HG03039 (cell line): ENCODE measurements around the gene KCNQ5.
"Not testable (repeated sequence)": the region's sequence is repeated elsewhere in the genome, so short reads cannot be mapped to it uniquely, and the experiment has no call there.

ENCODE experiments used
- ATAC-seq: cut with Tn5 transposase; IDR thresholded peaks from one replicate; pipeline ENCODE4 v1.9.1; 2021; ENCODE audit warnings: mild to moderate bottlenecking, moderate library complexity; ENCODE audit not compliant: unreplicated experiment

Gene KCNQ5

DNA sequence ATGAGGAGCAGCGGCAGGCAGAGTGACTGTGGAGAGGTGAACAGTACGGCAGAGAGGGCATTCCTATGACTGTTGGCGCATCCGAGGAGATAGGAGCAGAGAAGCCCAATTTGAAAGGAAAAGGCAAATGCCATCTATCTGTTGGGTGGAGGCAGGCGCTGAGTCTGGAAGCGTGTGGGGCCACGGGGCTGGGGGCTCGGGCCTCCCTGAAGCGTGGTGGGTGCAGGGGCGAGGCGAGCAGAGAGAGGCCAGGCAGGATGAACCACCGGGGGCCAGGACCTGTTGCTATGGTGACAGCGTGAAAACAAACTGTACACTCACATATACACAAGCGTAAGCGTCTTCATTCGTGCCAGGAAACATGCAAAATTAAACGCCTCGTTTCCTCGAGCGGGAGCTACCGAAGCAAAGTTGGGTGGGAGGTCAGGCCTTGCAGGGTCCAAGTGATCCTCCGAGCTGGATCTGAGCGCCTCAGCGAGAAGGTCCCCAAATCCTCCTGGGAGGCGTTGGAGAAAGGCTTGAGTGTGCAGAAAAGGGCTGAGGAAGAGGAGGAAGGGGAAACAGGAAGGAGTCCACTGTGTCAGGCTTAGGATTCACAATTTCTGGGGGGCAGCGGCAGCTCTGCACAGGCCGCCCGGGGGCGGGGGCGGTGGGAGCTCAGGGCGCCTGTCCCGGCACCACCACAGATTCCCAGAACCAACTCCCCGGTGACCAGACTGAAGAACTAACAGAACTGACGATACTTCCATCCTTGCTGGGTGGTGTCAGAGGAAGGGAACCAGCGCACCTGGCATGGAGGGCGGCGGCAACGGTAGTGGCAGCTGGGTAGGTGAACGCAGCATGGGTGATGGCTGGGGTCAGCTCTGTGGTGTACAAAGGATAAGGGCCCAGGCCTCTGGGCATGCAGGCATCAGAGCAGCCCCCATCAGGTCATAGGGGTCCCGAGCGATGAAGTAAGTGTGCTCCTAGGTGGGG is 535.2 kb downstream of the KCNQ5 start:
- no peak for ATAC-seq

DNA sequence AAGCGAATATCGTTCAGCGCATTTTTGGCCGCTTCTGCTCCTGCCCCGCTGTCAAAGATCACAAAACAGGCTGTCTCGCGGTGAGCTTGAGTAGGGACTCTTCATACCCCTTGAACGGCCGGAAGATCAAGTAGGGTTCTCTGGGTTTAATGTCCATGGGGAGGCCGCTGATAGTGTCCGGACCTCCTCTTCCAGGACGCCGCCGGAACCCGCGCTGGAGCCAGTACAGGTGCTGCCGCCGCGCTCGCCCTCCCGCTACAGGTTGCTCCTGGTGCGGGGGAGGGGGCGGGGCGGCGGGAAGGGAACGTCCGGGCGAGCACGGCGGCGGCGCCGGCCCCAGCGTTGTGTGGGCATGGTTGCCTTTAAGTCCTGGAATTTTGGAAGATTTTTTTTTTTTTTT is 536.0 kb downstream of the KCNQ5 start:
- no peak for ATAC-seq

DNA sequence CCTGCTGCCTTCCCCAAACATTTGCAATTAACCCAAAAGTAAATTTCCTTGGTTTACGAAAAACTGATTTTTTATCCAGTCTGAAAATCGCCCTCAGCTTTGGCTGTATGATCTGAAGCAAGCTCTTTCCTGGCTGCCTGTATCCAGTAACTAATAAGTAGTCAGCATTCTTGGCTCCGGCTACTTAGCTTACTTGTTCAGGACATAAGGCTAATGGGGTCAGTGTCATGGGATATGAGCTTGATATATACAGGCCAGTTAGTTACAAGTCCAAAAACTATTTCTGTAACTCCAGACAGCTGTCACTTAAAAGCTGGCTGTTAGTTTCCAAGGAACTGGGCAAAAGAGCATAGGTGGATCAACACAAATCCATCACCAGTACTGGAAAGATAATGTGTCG is 547.2 kb downstream of the KCNQ5 start:
- no peak for ATAC-seq

DNA sequence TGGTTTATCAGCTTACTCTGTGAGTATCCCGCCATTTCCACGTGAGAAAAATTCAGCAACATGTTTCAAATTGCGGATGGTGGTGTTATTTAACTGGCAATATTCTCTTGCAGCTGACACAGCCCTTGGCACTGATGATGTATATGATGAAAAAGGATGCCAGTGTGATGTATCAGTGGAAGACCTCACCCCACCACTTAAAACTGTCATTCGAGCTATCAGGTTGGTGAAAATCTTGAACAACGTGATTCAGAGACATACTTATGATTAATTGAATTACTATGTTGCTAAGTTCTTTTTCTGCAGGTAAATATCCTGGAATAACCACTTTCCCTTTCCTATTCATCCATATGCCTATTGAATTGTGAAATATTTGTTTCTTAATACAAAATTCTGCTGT is 547.8 kb downstream of the KCNQ5 start:
- no peak for ATAC-seq

DNA sequence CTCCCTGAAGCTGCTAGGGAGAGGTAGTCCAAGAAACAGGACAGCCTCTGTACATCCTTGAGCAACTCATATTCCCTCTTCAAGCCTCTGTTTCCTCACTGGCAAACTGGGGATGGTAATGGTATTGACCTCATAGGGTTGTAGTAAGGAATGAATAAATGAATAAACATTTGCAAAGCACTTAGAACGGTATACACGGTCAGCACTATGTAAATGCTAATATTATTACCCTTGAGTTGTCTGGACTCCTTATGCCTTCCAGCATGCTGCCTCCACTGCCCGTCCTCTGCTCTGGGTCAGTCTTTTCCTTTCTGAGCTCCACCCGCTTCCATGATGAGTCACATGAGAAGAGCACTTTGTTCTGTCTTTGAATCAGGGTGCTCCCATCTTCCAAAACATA is 552.8 kb downstream of the KCNQ5 start:
- ATAC-seq: no peak

DNA sequence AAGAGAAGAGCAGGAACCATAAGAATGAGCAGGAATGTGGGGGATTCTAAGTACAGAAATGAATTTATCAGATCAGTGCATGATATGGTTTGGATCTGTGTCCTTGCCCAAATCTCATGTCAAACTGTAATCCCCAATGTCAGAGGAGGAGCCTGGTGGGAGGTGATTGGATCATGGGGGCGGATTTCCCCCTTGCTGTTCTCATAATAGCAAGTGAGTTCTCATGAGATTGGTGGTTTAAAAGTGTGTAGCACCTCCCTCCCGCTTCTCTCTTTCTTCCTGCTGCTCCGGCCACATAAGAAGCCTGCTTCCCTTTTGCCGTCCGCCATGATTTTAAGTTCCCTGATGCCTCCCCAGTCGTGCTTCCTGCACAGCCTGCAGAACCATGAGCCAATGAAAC is 554.2 kb downstream of the KCNQ5 start:
- no peak for ATAC-seq

DNA sequence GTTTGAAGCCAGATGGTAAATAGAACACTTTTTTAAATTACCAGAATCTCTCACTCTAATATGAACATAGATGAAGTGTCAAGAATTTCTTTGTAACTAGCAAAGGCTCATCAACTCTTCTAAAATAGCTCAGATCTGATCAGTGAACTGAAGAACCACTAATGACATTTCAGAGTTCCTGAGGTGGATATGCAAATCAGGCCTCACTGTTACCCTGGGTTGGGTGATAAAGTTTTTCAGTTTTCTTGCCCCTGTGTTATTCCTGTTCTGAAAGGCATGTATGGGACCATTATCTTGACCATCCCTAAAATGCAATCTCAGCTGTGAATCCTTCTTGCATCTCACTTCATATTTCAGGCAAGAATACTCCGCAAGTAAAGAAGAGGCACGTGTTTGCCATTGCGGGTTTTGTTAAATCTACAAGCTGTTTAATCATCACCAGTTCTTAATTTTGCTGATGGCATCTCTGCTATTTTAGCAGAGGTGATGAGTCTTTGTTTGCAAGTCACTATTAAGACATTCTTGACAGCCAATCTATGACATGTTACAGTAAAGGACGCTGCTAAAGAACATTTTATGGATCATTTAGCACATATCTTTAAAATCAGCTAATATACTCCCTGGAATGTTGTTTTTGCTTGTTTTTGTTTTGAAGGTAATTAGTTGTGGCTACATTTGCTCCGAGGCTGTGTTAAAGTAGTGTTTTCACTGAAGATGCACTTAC is 555.5 kb downstream of the KCNQ5 start:
- ATAC-seq: peak; percentile 38

DNA sequence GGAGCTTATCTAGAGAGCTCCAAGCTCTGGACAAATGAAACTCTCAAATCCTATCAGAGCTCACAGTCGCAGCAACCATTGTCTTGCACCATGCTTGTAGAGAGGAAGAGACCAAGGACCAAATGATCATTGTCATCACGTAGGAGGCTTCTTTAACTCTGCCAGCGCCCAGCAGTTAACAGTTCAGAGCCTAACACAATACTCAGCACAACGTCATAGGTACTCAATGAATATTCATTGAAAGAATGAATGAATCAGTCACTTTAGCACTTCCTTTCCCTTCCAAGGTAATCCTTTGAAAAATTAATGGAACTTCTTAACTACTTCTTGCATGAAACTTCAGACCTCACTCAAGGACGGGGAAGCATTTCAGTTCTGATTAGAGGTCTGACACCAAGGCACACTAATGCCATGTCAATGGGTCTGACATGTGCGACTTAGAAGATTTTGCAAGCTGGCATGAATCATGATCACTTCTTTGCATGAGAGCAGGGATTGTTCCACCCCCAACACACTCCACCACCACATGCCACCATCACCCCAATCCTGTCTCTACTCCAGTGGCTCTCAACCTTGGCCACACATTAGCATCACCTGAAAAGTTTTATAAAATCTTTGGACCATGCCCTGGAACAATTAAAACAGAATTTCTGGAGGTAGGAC is 558.3 kb downstream of the KCNQ5 start:
- no peak for ATAC-seq

DNA sequence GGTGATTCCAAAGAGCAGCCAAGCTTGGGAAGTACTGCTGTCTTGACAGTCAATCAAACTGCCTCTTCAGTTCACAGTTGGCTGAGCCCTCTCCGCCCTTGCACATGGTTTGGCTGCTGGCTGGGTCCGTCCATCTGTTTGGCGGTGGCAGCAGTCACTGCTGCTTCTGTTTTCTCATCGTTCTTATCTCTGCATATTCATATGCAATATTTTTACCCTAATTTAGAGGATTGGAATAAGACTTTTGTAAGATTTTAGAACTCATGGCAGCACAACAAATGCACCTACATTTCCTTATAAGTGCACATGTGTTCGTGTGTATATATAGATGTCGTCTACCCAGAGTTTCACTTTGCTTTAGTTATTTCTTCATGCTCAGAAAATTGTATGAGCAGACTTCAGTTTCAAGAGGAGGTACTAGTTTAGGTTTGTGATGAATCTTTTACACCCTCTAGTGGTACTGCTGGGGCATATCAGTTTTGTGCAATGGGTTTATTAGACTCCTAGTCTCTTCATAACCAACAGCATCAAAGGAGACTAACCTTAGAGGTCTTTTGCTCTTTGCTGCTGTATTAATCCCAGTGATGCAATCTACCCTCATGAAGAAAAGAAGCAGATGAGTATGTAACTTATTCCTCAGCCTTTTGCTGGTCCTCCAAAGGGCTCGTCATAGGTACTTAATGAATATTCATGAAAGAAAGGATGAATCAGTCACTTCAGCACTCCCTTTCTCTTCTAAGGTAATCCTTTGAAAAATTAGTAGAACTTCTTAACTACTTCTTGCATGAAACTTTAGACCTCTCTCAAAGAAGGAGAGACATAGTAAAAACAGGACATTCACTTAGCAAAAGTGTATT is 559.1 kb downstream of the KCNQ5 start:
- peak; percentile 88 for ATAC-seq

DNA sequence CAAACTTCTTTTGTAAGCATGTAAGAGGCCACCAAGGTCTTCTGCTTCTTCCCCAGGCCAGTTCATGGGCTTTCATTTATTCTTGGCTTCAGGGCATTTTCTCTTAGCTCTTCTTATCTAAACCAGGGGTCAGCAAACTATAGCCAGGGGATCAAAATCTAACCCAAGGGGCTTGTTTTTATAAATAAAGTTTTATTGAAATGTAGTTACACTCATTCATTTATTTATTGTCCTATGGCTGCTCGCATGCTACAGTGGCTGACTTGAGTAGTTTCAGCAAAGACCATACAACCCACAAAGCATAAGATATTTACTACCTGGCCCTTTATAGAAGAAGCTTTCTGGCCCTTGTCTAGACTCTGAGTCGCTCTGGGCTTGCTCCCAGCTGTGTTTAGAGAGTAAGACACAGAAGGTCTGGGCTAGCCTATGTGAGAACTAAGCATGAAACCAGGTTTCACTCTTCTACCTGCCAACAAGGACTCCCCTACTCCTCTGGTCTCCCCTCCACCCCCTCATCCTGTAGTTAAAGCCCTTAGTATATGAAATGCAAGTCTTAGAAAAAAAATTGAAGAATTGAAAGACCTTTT is 560.2 kb downstream of the KCNQ5 start:
- ATAC-seq: peak; percentile 37

DNA sequence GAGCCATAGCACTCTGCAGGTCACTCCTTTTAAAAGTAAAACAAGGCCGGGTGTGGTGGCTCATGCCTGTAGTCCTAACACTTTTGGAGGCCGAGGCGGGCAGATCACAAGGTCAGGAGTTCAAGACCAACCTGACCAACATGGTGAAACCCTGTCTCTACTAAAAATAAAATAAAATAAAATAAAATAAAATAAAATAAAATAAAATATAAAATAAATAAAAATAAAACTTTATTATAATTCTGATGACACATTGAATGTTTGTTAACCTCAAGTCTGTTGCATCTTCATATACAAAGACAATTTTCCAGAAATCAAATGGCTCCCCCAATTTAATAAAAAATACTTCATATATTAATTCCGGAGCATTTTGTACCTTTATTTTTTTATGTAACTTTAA is 571.4 kb downstream of the KCNQ5 start:
- not testable (repeated sequence) for ATAC-seq

DNA sequence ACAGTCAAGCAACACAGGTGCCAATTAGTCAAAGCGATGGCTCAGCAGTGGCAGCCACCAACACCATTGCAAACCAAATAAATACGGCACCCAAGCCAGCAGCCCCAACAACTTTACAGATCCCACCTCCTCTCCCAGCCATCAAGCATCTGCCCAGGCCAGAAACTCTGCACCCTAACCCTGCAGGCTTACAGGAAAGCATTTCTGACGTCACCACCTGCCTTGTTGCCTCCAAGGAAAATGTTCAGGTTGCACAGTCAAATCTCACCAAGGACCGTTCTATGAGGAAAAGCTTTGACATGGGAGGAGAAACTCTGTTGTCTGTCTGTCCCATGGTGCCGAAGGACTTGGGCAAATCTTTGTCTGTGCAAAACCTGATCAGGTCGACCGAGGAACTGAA is 572.9 kb downstream of the KCNQ5 start:
- ATAC-seq: no peak

DNA sequence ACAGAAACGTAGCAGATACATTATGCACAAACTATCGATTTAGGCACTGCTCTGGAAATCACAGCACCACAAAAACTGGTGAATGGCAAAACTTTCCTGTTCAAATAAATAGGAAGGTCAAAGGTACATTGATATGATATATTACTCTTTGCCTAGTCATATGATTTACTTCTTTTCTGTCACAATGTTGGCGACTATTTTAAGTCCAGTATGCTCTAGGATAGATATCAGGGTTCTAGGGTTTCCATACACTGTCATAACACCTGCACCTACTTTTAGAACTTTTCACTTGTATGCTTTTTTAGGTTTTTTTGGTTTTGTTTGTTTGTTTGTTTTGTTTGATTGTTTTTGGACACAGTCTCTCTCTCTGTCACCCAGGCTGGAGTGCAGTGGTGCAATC is 578.4 kb downstream of the KCNQ5 start:
- ATAC-seq: no peak

DNA sequence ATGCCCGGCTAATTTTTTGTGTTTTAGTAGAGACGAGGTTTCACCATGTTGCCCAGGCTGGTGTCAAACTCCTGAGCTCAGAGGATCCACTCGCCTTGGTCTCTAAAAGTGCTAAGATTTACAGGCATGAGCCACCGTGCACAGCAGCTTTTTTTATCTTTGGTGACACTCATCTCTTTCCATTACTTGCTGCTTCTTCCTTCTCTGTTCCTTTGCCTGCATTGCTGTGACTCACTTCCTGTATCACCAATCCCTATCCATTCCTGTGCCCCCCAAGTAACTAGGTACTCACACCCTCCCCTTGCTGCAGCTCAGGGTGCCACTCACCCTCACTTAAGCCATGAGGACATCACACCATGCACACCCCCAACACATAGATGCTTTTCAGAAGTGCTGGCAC is 578.9 kb downstream of the KCNQ5 start:
- ATAC-seq: no peak

DNA sequence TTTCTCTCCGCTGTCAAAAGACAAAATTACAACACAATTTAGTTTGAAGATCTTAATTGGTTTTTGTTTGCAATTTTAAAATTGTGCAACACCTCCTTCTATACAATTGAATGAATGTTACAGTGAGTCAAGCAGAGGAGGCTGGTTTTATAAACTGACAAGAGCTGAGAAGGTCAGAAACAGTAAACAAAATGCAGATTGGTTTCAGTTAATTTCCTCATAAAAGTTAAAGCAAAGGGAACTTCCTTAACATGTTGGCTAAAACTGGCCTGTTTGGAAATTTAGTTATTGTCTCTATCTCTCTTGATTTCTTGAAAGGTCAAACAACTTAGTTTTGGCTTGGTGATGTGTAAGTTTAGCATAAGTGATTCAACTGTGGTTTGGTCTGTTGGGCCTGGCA is 581.2 kb downstream of the KCNQ5 start:
- ATAC-seq: no peak

DNA sequence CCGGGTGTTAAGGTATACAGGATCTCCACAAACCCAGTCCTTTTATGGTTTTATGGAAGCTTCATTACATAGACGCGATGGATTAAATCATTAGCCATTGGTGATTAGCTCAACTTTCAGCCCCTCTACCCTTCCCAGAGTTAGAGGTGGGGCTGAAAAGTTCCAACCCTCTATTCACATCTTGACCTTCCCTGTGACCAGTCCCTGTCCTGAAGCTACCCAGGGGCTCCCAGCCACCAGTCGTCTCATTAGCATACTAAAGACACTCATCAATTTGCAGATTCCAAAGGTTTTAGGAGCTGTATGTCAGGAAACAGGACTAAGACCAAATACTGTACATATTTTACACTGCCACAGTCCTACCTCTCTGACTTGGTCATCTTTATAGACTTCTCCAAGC is 582.4 kb downstream of the KCNQ5 start:
- ATAC-seq: no peak

DNA sequence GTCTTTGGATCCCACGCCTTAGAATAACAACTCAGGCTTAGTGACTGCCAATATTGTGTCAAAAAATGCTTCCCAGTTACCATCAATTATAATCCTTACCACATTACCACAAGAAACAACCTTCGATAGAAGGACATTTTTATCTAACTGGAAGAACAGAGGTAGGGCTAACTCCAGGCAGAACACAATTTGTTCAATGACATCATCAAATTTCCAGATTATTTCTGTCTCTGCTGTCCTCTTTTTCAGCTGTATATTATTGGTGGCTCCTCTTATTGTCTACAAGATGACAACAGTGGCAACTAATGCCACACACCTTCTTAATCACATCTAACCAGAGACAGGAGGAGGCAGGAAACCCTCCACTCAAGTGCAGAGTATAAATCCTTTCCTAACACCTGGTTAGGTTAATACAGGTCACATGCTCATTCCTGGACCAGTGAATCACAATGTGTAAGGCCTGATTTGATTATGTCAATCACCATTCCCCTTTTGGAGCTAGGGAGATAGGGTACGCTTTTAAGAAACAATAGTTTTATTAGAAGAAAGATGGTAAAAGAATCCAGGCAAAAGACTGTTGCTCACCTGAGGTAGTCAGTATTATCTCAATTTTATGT is 585.5 kb downstream of the KCNQ5 start:
- no peak for ATAC-seq

DNA sequence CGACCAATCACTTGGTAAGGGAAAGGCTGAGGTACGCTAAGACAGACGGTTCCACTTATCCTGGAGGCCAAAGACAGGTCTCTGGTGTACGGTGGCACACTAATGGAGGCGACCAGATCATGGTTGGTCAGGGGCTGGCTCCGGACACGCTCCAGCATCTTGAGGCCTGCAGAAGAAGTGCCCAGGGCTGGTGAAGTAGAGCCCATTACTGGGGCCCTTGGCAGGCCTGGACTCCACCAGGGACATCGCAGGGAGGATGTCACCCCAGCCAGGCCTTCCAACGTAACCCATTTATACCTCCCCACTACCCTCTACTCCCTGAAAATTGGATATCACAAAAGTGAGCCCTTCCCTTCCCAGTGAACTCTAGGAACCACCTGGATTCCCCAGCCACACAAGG is 587.3 kb downstream of the KCNQ5 start:
- no peak for ATAC-seq

DNA sequence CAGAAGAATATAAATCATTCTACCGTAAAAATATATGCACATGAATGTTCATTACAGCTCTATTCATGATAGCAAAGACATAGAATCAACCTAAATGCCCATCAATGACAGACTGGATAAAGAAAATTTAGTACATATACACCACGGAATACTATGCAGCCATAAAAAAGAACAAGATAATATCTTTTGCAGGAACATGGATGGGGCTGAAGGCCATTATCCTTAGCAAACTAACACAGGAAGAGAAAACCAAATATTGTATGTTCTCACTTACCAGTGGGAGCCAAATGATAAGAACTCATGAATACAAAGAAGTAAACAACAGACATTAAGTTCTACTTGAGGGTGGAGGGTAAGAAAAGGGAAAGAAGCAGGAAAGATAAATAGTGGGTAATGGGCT is 595.0 kb downstream of the KCNQ5 start:
- ATAC-seq: no peak

DNA sequence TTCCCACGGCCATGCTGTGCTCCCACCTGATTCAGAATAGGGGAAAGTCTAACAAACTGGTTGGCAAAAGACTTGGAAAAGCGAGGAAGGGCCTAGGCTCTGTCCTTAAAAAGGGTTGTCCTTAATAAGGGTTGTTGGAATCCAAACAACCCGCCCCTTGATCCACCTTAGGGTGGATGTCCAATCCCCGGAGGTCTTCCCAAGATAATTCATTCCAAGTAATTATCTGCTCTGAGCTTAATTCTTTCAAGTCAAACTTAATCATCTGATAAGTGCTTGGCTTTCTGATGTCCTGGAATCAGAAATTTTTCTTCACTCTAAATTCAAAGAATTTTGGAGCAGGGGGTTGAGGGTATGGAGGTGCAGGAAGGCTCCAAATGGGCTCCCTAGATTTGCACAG is 603.5 kb downstream of the KCNQ5 start, which contains the start of gene KHDC1L:
Gene KHDC1L, minus strand, starts transcription at position 101 of the 400 bp plus-strand sequence. Its CDS starts 88 bp downstream, at position 13.
- no peak for ATAC-seq
